CD4-positive, alpha-beta T cell treated with Interleukin-10 for 1 hour (primary cell): ENCODE measurements around the gene SLC34A1.
A peak's percentile ranks its signal among the peaks of the same experiment; 100 is the strongest.

Experiments
- DNase-seq: peaks from one replicate; pipeline ENCODE4 v3.0.0-alpha.2; 2020

Gene SLC34A1

GRCh38 chr5:177432839-177433657 is 48.8 kb downstream of the SLC34A1 start:
- DNase-seq, result no peak

- DNase-seq, result no peak
Observed at GRCh38 chr5:177433658-177434217, 49.5 kb downstream of the SLC34A1 start.

- DNase-seq, result peak; percentile 63
Observed at GRCh38 chr5:177434437-177434836, 50.2 kb downstream of the SLC34A1 start.

GRCh38 chr5:177434942-177435738 is 50.9 kb downstream of the SLC34A1 start:
- DNase-seq, result no peak

DNA sequence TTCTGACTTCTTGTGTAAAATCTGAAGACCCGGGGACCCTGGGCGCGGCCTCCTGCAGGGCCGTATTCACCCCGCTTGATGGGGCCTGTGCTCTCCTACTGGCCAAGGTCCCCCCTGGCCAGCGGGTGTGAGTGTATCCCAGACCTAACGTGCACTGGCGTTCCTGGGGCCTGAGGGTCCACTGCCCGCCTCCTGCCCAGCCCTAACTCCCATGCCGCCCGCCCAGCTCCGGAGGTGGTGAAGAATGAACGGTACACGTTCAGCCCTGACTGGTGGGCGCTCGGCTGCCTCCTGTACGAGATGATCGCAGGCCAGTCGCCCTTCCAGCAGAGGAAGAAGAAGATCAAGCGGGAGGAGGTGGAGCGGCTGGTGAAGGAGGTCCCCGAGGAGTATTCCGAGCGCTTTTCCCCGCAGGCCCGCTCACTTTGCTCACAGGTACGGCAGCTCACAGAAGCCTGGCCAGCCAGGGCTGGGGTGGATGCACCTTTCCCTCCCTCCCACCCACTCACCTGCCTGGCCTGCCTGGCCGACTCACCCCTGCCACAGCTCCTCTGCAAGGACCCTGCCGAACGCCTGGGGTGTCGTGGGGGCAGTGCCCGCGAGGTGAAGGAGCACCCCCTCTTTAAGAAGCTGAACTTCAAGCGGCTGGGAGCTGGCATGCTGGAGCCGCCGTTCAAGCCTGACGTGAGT is 51.8 kb downstream of the SLC34A1 start:
- DNase-seq, result no peak

DNA sequence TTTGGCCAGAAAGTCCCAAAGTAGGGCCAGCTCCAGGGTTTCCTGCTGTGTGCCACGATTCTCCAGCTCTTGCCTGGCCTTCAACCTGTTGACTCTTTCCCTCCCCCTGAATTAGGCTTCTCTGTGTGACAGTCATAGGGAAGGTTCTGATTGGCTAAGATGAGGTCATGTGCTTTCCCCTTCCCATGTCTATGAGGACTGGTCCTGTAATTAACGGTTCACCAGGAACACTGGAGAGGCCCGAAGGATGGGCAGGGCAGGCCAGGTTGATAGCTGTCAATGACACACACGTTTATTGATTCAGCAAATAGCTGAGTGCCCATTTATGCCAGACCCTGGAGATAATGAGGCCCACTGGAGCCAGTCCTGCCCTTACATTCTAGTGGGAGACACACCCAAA is 53.4 kb downstream of the SLC34A1 start:
- DNase-seq, result no peak

DNA sequence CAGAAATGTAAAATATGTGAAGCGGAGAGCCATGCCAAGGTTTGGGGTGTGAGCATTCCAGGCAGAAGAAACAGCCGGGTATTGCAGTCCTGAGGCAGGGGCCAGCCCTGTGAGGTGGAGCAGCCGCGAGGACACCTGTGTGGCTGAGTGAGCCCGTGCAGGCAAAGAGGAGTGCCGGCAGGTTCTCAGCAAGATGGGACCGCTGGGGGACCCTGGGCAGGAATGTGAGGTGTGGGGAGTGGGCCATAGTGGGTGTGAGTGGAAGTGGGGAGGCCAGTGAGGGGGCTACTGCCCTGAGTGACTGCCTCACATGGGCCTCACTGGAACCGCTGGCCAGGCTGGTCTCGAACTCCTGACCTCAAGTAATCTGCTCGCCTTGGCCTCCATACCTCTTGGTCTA is 54.2 kb downstream of the SLC34A1 start:
- no peak for DNase-seq

GRCh38 chr5:177439518-177440053 is 55.4 kb downstream of the SLC34A1 start:
- DNase-seq, result no peak

GRCh38 chr5:177440211-177440989 is 56.2 kb downstream of the SLC34A1 start:
- peak; percentile 75 for DNase-seq

GRCh38 chr5:177440990-177441780 is 57.0 kb downstream of the SLC34A1 start:
- no peak for DNase-seq

GRCh38 chr5:177442066-177442826 is 58.0 kb downstream of the SLC34A1 start:
- DNase-seq, result no peak

DNA sequence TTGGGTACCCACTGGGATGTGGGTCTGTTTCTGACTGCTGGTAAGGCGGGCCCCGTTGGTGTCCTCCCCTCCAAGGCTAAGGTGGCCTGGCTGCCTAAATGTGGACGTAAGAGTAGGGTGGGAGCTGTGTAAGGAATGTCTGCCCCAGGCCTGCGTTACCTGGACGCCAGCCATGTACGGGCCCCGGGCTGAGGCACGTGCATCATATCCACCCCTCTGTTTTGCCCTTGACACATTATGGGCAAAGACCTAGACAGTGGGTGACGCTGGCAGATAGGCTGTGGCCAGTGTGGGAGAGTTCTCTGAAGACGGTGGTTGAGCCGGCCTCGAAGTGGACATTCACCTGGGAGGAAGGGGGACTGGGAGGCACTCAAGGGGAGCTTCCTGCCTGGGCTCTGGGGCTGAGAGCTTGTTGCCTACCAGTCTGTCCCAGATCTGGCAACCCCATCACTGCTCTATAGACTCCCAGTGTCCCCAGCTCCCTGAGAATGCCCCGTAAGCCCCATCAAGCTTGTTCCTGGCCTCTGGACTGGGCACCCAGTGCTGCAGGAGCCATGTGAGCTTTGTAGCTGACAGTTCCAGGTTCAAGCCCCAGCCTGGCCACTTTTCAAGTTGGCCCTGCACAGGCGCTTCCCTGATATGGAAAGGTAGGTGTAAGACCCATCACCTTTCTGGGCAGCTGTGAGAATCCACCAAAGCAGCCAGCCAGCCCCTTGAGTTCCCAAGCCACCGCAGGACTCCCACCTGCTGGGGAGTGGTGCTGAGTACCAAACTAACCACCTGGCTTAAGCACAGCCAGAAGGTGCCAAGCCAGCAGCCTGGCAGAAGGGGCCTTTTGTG is 59.1 kb downstream of the SLC34A1 start:
- DNase-seq, result no peak

DNA sequence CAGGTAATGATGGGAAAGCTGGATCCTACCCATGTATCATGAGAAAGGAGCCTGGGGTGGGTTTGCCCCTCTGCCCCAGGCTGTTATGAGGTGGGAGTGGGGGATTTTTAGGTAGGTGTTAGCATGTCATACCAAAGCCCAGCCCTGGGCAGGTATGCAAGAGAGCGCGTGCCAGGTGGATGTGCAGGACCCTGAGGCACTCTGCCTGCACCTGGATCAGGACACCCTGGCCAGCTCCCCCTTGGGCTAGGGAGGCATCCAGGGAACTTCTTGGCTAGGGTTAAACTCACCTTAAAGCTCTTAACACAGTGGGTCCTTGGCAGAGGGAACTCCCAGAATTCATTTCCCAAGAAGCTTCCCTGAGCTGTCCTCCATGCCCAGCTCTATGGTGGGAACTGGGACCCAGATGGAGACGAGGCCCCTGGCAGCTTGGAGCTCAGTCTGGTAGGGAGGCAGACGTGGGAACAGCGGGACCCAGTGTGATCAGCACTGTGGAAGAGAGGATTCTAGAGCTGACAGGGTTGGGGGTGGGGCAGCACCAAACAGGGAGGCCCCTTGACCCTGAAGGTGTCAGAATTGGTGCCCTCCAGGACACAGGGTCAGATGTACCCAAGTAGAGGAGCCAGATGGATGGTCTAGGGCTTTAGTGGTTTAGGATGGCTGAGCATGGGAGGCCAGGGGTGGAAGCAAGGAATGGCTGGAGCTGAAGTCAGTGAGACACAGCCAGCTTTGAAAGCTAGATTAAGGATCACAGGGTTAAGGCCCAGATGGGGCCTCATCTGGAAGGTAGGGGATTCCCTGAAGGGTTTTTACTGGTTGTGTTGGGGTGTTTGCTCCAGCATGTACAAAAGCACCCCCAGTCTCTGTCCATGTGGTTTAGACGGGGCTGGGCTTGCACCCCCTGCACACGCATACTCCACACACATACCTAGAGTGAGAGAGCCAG is 60.1 kb downstream of the SLC34A1 start:
- peak; percentile 65 for DNase-seq

DNA sequence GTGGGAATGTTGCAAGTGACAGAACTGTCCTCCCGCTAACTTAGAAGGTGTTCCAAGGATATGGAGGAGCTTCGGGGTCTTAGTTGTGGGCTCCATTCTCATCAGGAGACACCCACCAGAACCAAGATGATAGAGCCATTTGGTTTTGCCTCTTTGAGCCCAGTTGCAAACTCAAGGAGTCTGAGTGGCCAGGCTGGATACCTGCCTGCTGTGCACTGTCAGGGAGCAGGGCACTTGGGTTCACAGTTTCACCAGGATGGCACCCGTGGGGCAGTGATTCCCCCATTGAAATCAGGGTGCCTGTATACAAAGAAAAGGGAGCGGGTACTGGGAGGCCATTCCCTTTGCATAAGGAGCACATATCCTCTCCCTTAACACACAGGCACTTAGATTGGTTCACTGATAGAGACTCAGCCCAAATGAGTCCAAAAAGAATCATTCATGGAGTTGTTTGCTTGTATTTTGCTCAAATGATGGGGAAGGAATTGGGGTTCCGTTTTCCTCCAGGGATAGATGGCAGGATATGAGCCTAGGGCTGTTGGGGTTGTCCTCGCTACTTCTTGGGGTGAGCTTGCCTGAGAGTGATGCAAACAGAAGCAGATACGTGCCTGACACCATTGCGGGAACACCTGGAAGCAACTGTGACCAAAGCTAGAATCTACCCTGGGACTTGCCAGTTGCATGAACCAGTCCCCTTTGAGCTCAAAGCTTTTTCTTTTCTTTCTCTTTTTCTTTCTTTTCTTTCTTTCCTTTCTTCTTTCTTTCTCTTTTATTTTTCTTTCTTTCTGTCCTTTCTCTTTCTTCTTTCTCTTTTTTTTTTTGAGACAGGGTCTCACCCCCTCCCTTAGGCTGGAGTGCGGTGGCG is 61.0 kb downstream of the SLC34A1 start:
- DNase-seq, result peak; percentile 54

DNA sequence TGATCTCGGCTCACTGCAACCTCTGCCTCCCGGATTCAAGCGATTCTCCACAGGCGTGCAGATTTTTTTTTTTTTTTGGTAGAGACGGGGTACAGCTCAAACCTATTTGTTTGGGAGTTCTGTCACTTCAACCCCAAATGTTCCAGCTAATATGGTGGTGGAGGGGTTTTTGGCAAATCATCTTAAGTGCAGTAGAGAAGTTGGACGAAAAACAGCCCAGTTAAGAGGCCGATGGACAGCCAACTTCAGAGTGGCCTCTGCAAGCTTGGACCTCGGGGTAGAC is 61.6 kb downstream of the SLC34A1 start:
- peak; percentile 26 for DNase-seq

- peak; percentile 81 for DNase-seq
Observed at GRCh38 chr5:177446200-177447065, 62.2 kb downstream of the SLC34A1 start, which contains the start of gene PRR7. Gene PRR7 (plus strand): TSS chr5:177446814. CDS start chr5:177455068, 8,254 bp downstream.
